EL (cell line): Measurements from ENCODE around the gene NACC2.

ENCODE experiments used
- DNase-seq: peaks from one replicate; pipeline ENCODE4 v3.0.0-alpha.2; 2016

NACC2 gene

GRCh38 chr9:136054798-136055714 is 40.0 kb downstream of the NACC2 start:
- no peak for DNase-seq

DNA sequence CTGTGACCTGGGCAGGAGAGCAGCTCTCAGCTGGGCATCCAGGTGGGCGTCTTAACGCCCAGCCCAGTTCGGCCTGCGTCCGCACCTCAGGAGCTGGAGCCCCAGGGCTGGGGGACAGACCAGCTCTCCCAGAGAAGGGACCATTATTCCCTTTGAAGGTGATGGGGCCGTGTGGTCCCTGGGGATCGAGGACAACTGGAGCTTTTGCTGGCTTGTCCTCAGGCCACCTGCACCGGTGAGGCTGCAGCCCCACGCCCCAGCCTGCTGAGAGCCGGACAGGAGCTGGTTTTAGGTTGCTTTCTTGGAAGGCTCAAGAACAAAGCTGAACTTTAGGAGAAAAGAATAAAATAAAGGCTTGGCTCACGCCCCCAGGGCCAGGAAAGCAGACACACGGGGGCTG is 40.9 kb downstream of the NACC2 start:
- DNase-seq: no peak

DNA sequence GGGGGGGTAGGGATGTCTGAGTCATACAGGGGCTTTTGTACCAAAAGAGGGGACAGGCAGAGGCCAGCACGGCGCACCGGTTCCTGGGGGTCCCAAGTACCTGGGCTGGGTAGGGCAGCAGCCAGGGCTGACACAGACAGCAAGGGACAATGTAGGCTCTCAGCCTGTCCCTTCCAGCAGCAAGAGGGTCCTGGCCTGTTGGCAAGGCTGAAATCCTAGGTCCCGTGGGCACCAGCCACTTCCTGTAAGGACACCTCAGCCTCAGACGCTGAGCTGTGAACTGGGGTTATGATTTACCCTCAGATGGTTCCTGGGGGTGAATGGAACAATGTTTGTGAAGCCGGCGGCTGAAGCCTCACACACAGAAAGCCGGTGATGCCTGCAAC is 41.3 kb downstream of the NACC2 start:
- no peak for DNase-seq

GRCh38 chr9:136052991-136053756 is 41.9 kb downstream of the NACC2 start:
- no peak for DNase-seq

GRCh38 chr9:136052472-136052880 is 42.6 kb downstream of the NACC2 start:
- peak; percentile 70 for DNase-seq

- DNase-seq: peak; percentile 97
These were observed 43.1 kb downstream of the NACC2 start for GRCh38 chr9:136051837-136052471.

GRCh38 chr9:136051453-136051836 is 43.6 kb downstream of the NACC2 start:
- DNase-seq: no peak

GRCh38 chr9:136050701-136051452 is 44.2 kb downstream of the NACC2 start:
- no peak for DNase-seq

GRCh38 chr9:136050266-136050700 is 44.8 kb downstream of the NACC2 start:
- DNase-seq: no peak

GRCh38 chr9:136049491-136050265 is 45.4 kb downstream of the NACC2 start:
- no peak for DNase-seq

DNA sequence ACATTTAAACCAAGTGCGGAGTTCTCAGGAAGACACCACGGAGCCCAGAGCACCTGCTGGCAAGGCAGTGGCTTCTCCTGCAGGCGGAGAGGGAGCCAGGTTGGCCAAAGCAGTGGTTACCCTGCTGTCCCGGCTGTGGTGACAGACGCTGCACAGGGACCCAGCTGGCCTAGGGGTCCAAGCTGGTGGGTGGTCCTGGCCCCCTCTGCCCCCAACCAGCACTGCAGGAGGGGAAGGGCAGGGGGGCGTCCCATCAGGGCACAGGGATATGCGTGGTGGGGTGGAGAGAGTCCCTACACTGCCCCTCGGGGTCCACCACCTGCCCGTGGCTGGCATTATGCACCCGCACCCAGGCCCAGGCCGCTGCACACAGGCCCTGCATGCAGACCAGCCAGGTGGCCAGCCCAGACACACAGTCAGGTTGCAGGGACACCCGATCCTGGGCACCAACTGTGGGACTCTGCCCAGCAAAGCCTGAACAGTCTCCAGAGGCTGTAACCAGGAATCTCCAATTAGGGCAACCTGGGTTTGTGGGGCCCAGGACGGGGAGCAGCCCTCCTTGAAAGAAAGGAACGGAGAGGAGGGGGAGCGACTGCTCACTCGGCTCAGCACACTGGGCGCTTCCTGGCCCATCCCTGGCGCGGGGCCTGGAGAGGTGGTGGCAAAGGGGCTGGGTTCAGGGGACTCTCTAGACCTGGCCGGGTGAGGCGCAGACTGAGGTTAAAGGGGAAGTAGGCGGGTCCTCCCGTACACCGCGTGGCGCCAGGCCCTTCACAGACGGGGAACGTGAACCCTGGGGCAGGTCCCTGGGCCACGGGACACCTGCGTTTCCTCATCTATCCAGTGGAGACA is 46.3 kb downstream of the NACC2 start:
- no peak for DNase-seq

- DNase-seq: no peak
These were observed 47.1 kb downstream of the NACC2 start for GRCh38 chr9:136047775-136048559.

- no peak for DNase-seq
These were observed 47.9 kb downstream of the NACC2 start for GRCh38 chr9:136047076-136047774.

- no peak for DNase-seq
These were observed 48.6 kb downstream of the NACC2 start for GRCh38 chr9:136046554-136046920.

DNA sequence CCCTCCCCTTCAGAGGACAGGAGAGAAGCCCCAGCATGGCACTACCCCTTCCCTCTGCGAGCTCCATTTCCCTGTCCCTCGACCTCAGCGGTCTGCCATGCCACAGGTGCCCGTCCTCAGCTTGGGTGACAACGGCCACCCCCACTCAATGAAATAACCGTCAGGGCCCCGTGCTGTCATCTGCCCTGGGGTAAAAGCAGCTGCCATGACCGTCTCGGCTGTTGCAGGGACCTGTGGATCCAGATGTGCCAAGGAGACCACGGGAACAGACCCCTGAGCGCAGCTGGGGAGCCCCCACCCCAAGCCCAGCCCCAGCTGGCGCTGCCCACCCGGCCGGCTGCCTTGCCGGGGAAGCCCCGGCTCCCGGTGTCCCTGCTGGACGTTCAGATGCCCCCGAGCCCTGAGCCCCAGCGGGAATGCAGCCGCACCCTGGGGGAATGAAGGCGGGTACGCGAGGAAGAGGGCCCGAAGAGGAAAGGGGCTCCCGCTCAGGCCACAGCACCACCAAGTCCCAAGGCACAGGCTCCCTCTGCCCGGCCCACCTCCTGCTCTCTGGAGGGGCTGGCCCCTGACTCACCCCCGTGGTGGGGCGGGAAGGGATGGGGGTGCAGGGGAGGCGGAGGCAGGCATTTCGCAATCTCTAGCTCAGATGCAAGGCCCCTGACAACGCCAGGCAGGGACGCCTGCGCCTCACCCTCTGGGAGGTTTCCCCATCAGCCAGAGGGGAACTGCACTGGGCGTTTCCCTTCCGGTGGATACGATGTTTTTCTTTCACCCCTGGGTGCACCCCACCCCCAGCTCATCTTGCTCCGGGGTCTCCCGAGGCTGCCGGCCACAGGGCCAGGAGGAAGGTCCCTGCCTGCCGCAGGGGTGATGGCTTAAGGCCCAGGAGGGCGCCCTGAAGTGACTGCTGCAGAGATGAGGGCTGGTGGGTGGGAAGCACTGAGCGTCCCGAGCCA is 49.2 kb downstream of the NACC2 start:
- no peak for DNase-seq

DNA sequence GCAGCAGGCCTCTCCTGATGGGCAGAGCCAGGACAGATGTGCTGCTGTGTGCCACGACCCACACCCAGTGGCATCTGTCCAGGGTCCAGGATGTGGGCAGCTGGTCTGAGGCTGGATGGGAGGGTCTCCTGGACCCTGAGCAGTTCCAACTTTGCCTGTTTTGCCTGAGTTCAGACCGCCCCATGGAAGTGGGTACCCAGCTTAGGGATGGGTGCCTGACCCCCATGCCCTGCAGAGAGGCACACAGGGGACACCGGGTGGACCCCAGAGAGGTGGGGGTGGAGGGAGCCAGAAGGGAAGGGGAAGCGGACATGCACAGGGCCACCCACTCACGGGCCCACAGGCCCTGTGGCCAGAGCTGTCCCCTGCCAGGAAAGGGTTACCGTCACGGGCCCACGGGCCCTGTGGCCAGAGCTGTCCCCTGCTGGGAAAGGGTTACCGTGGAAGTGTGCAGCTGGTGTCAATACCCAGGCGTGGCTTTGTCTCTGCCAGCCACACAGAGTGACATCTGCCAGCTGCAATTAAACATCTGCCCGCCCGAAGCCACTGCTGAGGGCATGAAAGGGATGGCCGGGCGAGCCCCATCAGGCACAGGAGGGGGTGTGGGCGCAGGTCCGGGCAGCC is 50.0 kb downstream of the NACC2 start:
- DNase-seq: no peak

DNA sequence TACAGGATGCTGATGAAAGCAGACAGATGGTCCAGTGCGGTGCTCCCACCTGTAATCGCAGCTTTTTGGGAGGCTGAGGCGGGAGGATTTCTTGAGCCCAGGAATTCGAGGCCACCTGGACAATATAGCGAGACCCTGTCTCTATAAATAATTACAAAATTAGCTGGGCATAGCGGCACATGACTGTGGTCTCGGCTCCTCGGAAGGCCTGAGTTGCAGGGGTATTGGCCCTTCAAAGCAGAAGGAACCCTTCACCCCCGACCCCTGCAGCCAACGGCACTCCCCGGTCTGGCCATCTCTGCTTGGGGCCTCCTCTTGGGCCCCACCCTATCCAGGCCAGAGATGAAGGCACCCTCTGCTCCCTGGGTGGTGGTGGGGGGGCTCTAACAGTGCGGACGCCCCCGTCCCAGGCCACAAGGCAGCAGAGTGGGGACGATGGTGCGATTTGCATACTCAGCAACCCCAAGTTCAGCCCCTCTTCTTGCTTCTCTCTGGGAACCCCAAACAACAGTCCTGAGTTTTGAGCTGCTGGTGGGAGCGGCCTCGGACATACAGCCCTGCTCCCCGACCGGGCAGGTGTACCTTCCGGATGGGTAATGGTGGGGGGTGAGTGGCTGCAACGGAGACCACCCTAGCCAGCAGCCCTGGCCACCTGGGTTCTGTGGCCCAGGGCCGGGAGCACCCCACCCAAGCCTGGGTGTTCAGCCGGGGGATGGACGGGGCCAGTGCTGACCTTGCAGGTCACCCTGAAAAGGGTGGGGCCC is 50.7 kb downstream of the NACC2 start:
- no peak for DNase-seq
